ENCODE data around the gene SCARB1. TPM values are rescaled to one million over a fixed set of nuclear protein-coding genes. Genes with fewer than 3 reads are reported as not detected.

Gene SCARB1
- total and polyA plus RNA-seq, 9 of the 15 experiments (the other 6 are each of a cell fraction or from before 2014, with no cell fraction given), result 0.56 to 157 (median 52.8) TPM

GRCh38 chr12:124797321-124797720 is 66.3 kb downstream of the SCARB1 start (continued):
- TF ChIP-seq, protein P1, sequence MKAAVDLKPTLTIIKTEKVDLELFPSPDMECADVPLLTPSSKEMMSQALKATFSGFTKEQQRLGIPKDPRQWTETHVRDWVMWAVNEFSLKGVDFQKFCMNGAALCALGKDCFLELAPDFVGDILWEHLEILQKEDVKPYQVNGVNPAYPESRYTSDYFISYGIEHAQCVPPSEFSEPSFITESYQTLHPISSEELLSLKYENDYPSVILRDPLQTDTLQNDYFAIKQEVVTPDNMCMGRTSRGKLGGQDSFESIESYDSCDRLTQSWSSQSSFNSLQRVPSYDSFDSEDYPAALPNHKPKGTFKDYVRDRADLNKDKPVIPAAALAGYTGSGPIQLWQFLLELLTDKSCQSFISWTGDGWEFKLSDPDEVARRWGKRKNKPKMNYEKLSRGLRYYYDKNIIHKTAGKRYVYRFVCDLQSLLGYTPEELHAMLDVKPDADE (conservative IDR thresholded peaks at IDR 0.05; ENCODE audit: control insufficient read depth, low read depth, low read length), result no peak
- TF ChIP-seq GATA2 (CRISPR knock-in tag; IDR thresholded peaks at IDR 0.05), result no peak
- TF ChIP-seq ZNF77 (CRISPR knock-in tag; IDR thresholded peaks at IDR 0.05), result no peak
- TF ChIP-seq, protein P2, sequence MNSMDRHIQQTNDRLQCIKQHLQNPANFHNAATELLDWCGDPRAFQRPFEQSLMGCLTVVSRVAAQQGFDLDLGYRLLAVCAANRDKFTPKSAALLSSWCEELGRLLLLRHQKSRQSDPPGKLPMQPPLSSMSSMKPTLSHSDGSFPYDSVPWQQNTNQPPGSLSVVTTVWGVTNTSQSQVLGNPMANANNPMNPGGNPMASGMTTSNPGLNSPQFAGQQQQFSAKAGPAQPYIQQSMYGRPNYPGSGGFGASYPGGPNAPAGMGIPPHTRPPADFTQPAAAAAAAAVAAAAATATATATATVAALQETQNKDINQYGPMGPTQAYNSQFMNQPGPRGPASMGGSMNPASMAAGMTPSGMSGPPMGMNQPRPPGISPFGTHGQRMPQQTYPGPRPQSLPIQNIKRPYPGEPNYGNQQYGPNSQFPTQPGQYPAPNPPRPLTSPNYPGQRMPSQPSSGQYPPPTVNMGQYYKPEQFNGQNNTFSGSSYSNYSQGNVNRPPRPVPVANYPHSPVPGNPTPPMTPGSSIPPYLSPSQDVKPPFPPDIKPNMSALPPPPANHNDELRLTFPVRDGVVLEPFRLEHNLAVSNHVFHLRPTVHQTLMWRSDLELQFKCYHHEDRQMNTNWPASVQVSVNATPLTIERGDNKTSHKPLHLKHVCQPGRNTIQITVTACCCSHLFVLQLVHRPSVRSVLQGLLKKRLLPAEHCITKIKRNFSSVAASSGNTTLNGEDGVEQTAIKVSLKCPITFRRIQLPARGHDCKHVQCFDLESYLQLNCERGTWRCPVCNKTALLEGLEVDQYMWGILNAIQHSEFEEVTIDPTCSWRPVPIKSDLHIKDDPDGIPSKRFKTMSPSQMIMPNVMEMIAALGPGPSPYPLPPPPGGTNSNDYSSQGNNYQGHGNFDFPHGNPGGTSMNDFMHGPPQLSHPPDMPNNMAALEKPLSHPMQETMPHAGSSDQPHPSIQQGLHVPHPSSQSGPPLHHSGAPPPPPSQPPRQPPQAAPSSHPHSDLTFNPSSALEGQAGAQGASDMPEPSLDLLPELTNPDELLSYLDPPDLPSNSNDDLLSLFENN (IDR thresholded peaks at IDR 0.05; ENCODE audit: low read depth in 2 of 2, low read length in 2 of 2), result no peak
- no peak for TF ChIP-seq MEIS2 (IDR thresholded peaks at IDR 0.05; ENCODE audit: partially characterized antibody)
- TF ChIP-seq PCBP1 (IDR thresholded peaks at IDR 0.05; ENCODE audit: low read depth, low read length, poor library complexity, severe bottlenecking), result no peak
- TF ChIP-seq BHLHE40 (IDR thresholded peaks at IDR 0.05; ENCODE audit: low read length), result no peak
- TF ChIP-seq MAX (CRISPR knock-in tag; IDR thresholded peaks at IDR 0.05), result no peak
